GM12878 (cell line): ENCODE measurements around the gene ZNF227. TPM values are rescaled to one million over a fixed set of nuclear protein-coding genes. Genes with fewer than 3 reads are reported as not detected.
A peak's percentile ranks its signal among the peaks of the same experiment; 100 is the strongest.

Source experiments
- BHLHE40 ChIP-seq, 2 experiments: fragments of 450-650 bp in 1 of 2; IDR thresholded peaks; 2 replicates each; pipeline ENCODE4 v1.6.1; 2011 to 2017; ENCODE audit warnings: low read depth in 2 of 2, borderline replicate concordance in 1 of 2, improper control_type of control experiment in 1 of 2, low read length in 1 of 2, mild to moderate bottlenecking in 1 of 2
- CBX5 ChIP-seq: sonication (generic); IDR thresholded peaks from 2 replicates; pipeline ENCODE4 v1.6.1; 2016; ENCODE audit warnings: low read depth, moderate library complexity, mild to moderate bottlenecking, inconsistent platforms
- EED ChIP-seq: sonication (generic); IDR thresholded peaks from 2 replicates; pipeline ENCODE4 v1.6.1; 2016; ENCODE audit warnings: antibody characterized with exemption, low read depth
- EGR1 ChIP-seq, 2 experiments: IDR thresholded peaks; 1 replicate in 1 of 2; 2 replicates in 1 of 2; pipeline ENCODE4 v1.6.1; 2011 to 2012; ENCODE audit warnings: low read depth in 2 of 2, low read length in 2 of 2, borderline replicate concordance in 1 of 2, mild to moderate bottlenecking in 1 of 2, moderate library complexity in 1 of 2
- HCFC1 ChIP-seq: fragments of 150-350 bp; IDR thresholded peaks from 2 replicates; pipeline ENCODE4 v1.6.1; 2014; ENCODE audit warnings: low read length
- HDAC2 ChIP-seq: fragments of 200-600 bp; sonication (generic); IDR thresholded peaks from 2 replicates; pipeline ENCODE4 v1.6.1; 2017
- HDGF ChIP-seq: fragments of 450-650 bp; IDR thresholded peaks from 2 replicates; pipeline ENCODE4 v1.6.1; 2016; ENCODE audit warnings: antibody characterized with exemption
- IKZF1 ChIP-seq: fragments of 450-650 bp; conservative IDR thresholded peaks from 2 replicates; pipeline ENCODE4 v1.6.1; 2017; ENCODE audit warnings: antibody characterized with exemption, mild to moderate bottlenecking
- IKZF2 ChIP-seq, 2 experiments: fragments of 450-650 bp; IDR thresholded peaks; 2 replicates each; pipeline ENCODE4 v1.6.1; 2017; ENCODE audit warnings: mild to moderate bottlenecking in 2 of 2, moderate library complexity in 2 of 2
- IRF4 ChIP-seq: IDR thresholded peaks from 2 replicates; pipeline ENCODE4 v1.6.1; 2011; ENCODE audit warnings: low read depth, low read length
- KLF5 ChIP-seq: fragments of 450-650 bp; IDR thresholded peaks from 2 replicates; pipeline ENCODE4 v1.6.1; 2014; ENCODE audit warnings: mild to moderate bottlenecking; ENCODE audit not compliant: partially characterized antibody
- MTA3 ChIP-seq: IDR thresholded peaks from 2 replicates; pipeline ENCODE4 v1.6.1; 2012; ENCODE audit warnings: low read length, inconsistent platforms, borderline replicate concordance
- NFYA ChIP-seq: IDR thresholded peaks from 2 replicates; pipeline ENCODE4 v1.6.1; 2011; ENCODE audit warnings: low read depth, mild to moderate bottlenecking, low read length, improper control_type of control experiment, borderline replicate concordance
- POU2F2 ChIP-seq: IDR thresholded peaks from 3 replicates; pipeline ENCODE4 v1.6.1; 2011; ENCODE audit warnings: low read depth, mild to moderate bottlenecking, low read length, borderline replicate concordance
- RBBP5 ChIP-seq: fragments of 200-600 bp; sonication (generic); conservative IDR thresholded peaks from 2 replicates; pipeline ENCODE4 v1.6.1; 2016
- RCOR1 ChIP-seq: conservative IDR thresholded peaks from 2 replicates; pipeline ENCODE4 v1.6.1; 2012; ENCODE audit warnings: low read depth, low read length, improper control_type of control experiment
- SMARCA5 ChIP-seq: fragments of 450-650 bp; IDR thresholded peaks from 2 replicates; pipeline ENCODE4 v1.6.1; 2017; ENCODE audit warnings: mild to moderate bottlenecking
- SPI1 ChIP-seq: IDR thresholded peaks from 2 replicates; pipeline ENCODE4 v1.6.1; 2011; ENCODE audit warnings: low read depth, mild to moderate bottlenecking, low read length, moderate library complexity, borderline replicate concordance; ENCODE audit not compliant: insufficient read depth
- SREBF1 ChIP-seq: IDR thresholded peaks from 2 replicates; pipeline ENCODE4 v1.6.1; 2012; ENCODE audit warnings: mild to moderate bottlenecking, low read length
- SREBF2 ChIP-seq: IDR thresholded peaks from 2 replicates; pipeline ENCODE4 v1.6.1; 2012; ENCODE audit warnings: mild to moderate bottlenecking, low read length
- TARDBP ChIP-seq: IDR thresholded peaks from 2 replicates; pipeline ENCODE4 v1.6.1; 2016; ENCODE audit warnings: borderline replicate concordance
- TCF3 ChIP-seq: IDR thresholded peaks from 2 replicates; pipeline ENCODE4 v1.6.1; 2012; ENCODE audit warnings: low read depth, mild to moderate bottlenecking, low read length, borderline replicate concordance; ENCODE audit not compliant: insufficient read depth
- ZNF207 ChIP-seq: fragments of 450-650 bp; IDR thresholded peaks from 2 replicates; pipeline ENCODE4 v1.6.1; 2014; ENCODE audit warnings: antibody characterized with exemption, mild to moderate bottlenecking, borderline replicate concordance
- polyA plus RNA-seq, 11 experiments: library from polyadenylated mRNA; depleted of rRNA in 4 of 11; unstranded in 6 of 11; stranded (reverse) in 5 of 11; fragments of >200 nt; fragmentation: Nextera tagmentation in 4 of 11; fragmentation: Illumina TruSeq in 1 of 11; extraction: Ambion mirVana in 4 of 11; extraction: Trizol in 1 of 11; gene quantifications; 1 replicate in 1 of 11; 2 replicates in 10 of 11; pipeline versions ENCODE4 v1.2.1 to v1.2.3, GENCODE V29; 2011 to 2016; ENCODE audit warnings: inconsistent platforms in 2 of 11, missing spikeins in 2 of 11, low read depth in 1 of 11
- total RNA-seq, 4 experiments: library from RNA; depleted of rRNA in 3 of 4; stranded (reverse); fragments of >200 nt in 3 of 4; fragmentation: Illumina TruSeq in 1 of 4; extraction: Trizol in 1 of 4; gene quantifications; 2 replicates each; pipeline versions ENCODE4 v1.2.1 to v1.2.3, GENCODE V29; 2013 to 2021
- TF ChIP-seq, protein P1 (sequence below): IDR thresholded peaks from 2 replicates; pipeline ENCODE4 v1.6.1; 2012; ENCODE audit warnings: mild to moderate bottlenecking, low read depth, low read length
- TF ChIP-seq, protein P2 (sequence below): fragments of 450-650 bp; IDR thresholded peaks from 2 replicates; pipeline ENCODE4 v1.6.1; 2017; ENCODE audit warnings: mild to moderate bottlenecking
- TF ChIP-seq, protein P3 (sequence below): IDR thresholded peaks from 2 replicates; pipeline ENCODE4 v1.6.1; 2011; ENCODE audit warnings: mild to moderate bottlenecking, low read depth, low read length, moderate library complexity; ENCODE audit not compliant: insufficient replicate concordance

The ZNF227 gene
- total and polyA plus RNA-seq, 10 of the 15 experiments (the other 5 are each of a cell fraction or from before 2014, with no cell fraction given), result 4.3 to 22.9 (median 13.0) TPM

DNA sequence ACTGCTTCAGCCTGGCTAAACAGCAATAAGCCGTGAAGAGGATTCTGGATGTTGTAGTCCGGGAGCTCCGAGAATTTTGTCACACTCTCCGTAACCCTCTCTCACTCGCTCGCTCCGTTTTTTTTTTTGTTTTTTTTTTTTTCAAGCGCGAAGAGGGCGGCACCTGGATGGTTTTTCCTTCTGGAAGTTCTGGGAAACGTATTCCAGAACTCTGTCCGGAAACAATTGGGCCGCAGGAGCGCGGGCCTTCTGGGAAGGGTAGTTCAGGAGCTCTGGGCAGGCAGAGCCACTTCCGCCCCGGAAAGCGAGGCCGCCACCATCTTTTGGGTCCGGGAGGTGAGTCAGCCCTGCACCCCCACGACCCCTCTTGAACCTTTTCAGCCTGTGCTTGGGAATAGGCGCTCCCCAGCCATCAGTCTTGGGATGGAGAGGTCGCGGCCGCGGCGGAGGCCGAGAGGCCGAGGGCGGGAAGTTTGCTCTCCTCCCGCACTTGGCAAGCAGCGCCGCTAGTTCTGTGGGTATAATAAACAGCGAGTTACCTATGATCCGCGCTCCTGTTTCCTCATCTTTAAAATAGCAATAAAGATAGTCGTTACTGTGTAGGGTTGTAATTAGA, at the start of gene ZNF227 (continued):
- TF ChIP-seq, protein P1, sequence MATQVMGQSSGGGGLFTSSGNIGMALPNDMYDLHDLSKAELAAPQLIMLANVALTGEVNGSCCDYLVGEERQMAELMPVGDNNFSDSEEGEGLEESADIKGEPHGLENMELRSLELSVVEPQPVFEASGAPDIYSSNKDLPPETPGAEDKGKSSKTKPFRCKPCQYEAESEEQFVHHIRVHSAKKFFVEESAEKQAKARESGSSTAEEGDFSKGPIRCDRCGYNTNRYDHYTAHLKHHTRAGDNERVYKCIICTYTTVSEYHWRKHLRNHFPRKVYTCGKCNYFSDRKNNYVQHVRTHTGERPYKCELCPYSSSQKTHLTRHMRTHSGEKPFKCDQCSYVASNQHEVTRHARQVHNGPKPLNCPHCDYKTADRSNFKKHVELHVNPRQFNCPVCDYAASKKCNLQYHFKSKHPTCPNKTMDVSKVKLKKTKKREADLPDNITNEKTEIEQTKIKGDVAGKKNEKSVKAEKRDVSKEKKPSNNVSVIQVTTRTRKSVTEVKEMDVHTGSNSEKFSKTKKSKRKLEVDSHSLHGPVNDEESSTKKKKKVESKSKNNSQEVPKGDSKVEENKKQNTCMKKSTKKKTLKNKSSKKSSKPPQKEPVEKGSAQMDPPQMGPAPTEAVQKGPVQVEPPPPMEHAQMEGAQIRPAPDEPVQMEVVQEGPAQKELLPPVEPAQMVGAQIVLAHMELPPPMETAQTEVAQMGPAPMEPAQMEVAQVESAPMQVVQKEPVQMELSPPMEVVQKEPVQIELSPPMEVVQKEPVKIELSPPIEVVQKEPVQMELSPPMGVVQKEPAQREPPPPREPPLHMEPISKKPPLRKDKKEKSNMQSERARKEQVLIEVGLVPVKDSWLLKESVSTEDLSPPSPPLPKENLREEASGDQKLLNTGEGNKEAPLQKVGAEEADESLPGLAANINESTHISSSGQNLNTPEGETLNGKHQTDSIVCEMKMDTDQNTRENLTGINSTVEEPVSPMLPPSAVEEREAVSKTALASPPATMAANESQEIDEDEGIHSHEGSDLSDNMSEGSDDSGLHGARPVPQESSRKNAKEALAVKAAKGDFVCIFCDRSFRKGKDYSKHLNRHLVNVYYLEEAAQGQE, result no peak
- TF ChIP-seq RBBP5 (peak; percentile 79; the same call in 1 of the 2 replicates), CBX5 (0 out of 2 replicates have a peak, but pooled peaks have one; percentile 37), SPI1 (peak; percentile 52; the same call in 1 of the 2 replicates), HDGF (no peak), KLF5 (no peak), HDAC2 (no peak), RCOR1 (no peak; the same call in 1 of the 2 replicates), ZNF207 (no peak), BHLHE40 (IDR thresholded peaks at IDR 0.05; ENCODE audit: borderline replicate concordance in 1 of 2, low read depth in 2 of 2, low read length in 1 of 2) (peak in 1 of 2 experiments; percentile 21; a peak in 1 of 4 replicates), HCFC1 (peak; percentile 95), TARDBP (no peak), SREBF1 (peak; percentile 82), SREBF2 (0 out of 2 replicates have a peak, but pooled peaks have one; percentile 37), SMARCA5 (peak; percentile 43; the same call in 1 of the 2 replicates), EED (no peak), POU2F2 (peak; percentile 57; the same call in 2 of the 3 replicates), IKZF1 (peak; percentile 98), NFYA (no peak), EGR1 (IDR thresholded peaks at IDR 0.05; ENCODE audit: borderline replicate concordance in 1 of 2, low read depth in 2 of 2, low read length in 2 of 2) (0 out of 3 replicates have a peak, but pooled peaks of 1 of the 2 experiments have one; percentile 35), IRF4 (0 out of 2 replicates have a peak, but pooled peaks have one; percentile 11), TCF3 (0 out of 2 replicates have a peak, but pooled peaks have one; percentile 14), MTA3 (no peak), IKZF2 (IDR thresholded peaks at IDR 0.05) (peak; percentile 69 to 75)
- TF ChIP-seq, protein P2, sequence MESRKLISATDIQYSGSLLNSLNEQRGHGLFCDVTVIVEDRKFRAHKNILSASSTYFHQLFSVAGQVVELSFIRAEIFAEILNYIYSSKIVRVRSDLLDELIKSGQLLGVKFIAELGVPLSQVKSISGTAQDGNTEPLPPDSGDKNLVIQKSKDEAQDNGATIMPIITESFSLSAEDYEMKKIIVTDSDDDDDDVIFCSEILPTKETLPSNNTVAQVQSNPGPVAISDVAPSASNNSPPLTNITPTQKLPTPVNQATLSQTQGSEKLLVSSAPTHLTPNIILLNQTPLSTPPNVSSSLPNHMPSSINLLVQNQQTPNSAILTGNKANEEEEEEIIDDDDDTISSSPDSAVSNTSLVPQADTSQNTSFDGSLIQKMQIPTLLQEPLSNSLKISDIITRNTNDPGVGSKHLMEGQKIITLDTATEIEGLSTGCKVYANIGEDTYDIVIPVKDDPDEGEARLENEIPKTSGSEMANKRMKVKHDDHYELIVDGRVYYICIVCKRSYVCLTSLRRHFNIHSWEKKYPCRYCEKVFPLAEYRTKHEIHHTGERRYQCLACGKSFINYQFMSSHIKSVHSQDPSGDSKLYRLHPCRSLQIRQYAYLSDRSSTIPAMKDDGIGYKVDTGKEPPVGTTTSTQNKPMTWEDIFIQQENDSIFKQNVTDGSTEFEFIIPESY, result no peak
- TF ChIP-seq, protein P3, sequence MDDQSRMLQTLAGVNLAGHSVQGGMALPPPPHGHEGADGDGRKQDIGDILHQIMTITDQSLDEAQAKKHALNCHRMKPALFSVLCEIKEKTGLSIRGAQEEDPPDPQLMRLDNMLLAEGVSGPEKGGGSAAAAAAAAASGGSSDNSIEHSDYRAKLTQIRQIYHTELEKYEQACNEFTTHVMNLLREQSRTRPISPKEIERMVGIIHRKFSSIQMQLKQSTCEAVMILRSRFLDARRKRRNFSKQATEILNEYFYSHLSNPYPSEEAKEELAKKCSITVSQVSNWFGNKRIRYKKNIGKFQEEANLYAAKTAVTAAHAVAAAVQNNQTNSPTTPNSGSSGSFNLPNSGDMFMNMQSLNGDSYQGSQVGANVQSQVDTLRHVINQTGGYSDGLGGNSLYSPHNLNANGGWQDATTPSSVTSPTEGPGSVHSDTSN, result no peak
